ENCODE results near the gene ERGIC1. TPM values are rescaled to one million over a fixed set of nuclear protein-coding genes. Genes with fewer than 3 reads are reported as not detected.
"Not testable (repeated sequence)": the region's sequence is repeated elsewhere in the genome, so short reads cannot be mapped to it uniquely, and the experiment has no call there.

The ERGIC1 gene
- total RNA-seq, 1 donor from 2014 or later: 131 TPM

DNA sequence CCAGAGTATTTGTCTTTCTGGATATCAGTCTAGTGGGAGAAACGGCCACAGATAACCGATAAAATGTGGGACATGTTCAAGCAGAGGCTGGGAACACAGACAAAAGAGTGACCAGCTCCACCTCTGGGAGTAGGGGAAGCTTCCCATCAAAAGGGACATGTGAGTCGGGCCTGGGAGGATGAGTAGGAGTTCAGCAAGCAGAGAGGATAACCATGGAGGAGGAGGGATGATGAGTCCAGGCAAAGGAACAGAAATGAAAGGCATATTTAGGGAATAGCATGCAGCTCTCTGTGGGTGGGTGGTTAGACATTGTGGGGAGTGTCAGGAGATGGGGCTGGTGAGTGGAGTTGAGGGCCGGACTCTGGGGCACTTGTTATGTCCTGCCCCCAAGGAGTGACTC is 61.5 kb downstream of the ERGIC1 start:
- peak overlapping the region; percentile 35 for H3K4me3 Mint-ChIP-seq (ENCODE audit: unreplicated experiment)
- H3K9me3 ChIP-seq (ENCODE audit: insufficient read depth, low read depth, low read length): no peaks in the 10 kb centered on the region
- H2AFZ ChIP-seq (ENCODE audit: low read depth, low read length): no peak overlapping the region
- peaks cover 46% of the 10 kb centered on the region for H3K4me1 ChIP-seq (ENCODE audit: insufficient read depth, low read length)
- TF ChIP-seq CTCF (IDR thresholded peaks at IDR 0.05; ENCODE audit: insufficient read depth, low read depth, low read length): no peak
- no peak for TF ChIP-seq EZH2 (IDR thresholded peaks at IDR 0.05; ENCODE audit: insufficient read depth, low read length)
- FAIRE-seq: no peak
- H3K36me3 Mint-ChIP-seq (ENCODE audit: low read depth, unreplicated experiment): peaks cover 13% of the 10 kb centered on the region
- H3K27me3 ChIP-seq (ENCODE audit: insufficient read depth, low read length): no peaks in the 10 kb centered on the region
- H4K20me1 ChIP-seq (ENCODE audit: insufficient read depth, low read length): no peaks in the 10 kb centered on the region
- no peak overlapping the region for H3K9ac ChIP-seq (ENCODE audit: low read length)
- H3K27ac ChIP-seq (ENCODE audit: low read depth, low read length): no peak overlapping the region
- peaks cover 39% of the 10 kb centered on the region for H3K4me1 Mint-ChIP-seq (ENCODE audit: low read depth, unreplicated experiment)
- H3K9me3 Mint-ChIP-seq (ENCODE audit: unreplicated experiment): no peaks in the 10 kb centered on the region
- no peaks in the 10 kb centered on the region for H3K27me3 Mint-ChIP-seq (ENCODE audit: low read depth, unreplicated experiment)
- no peak for DNase-seq (ENCODE audit: low read depth)
- H3K36me3 ChIP-seq (ENCODE audit: insufficient read depth, low read length): peaks cover 4% of the 10 kb centered on the region
- H3K27ac Mint-ChIP-seq (ENCODE audit: unreplicated experiment): peak overlapping the region; percentile 88
- H3K4me3 ChIP-seq (ENCODE audit: insufficient read depth, low read depth, low read length): no peak overlapping the region
- peaks cover 22% of the 10 kb centered on the region for H3K79me2 ChIP-seq (ENCODE audit: insufficient read depth, low read length)
- no peak overlapping the region for H3K4me2 ChIP-seq (ENCODE audit: low read length)

- no peak for FAIRE-seq
- Histone ChIP-seq H3K79me2 (ENCODE audit: insufficient read depth, low read length) (peaks cover 22% of the 10 kb centered on the region), H3K36me3 (ENCODE audit: insufficient read depth, low read length) (peaks cover 4% of the 10 kb centered on the region), H3K27me3 (ENCODE audit: insufficient read depth, low read length) (no peaks in the 10 kb centered on the region), H3K4me1 (ENCODE audit: insufficient read depth, low read length) (peaks cover 55% of the 10 kb centered on the region), H4K20me1 (ENCODE audit: insufficient read depth, low read length) (no peaks in the 10 kb centered on the region), H2AFZ (ENCODE audit: low read depth, low read length) (no peak overlapping the region), H3K4me3 (ENCODE audit: insufficient read depth, low read depth, low read length) (no peak overlapping the region), H3K9me3 (ENCODE audit: insufficient read depth, low read depth, low read length) (no peaks in the 10 kb centered on the region), H3K9ac (ENCODE audit: low read length) (peak overlapping the region; percentile 90), H3K4me2 (ENCODE audit: low read length) (no peak overlapping the region), H3K27ac (ENCODE audit: low read depth, low read length) (peak overlapping the region; percentile 100)
- DNase-seq (ENCODE audit: low read depth): no peak
- no peak for TF ChIP-seq EZH2 (IDR thresholded peaks at IDR 0.05; ENCODE audit: insufficient read depth, low read length)
- no peak for TF ChIP-seq CTCF (IDR thresholded peaks at IDR 0.05; ENCODE audit: insufficient read depth, low read depth, low read length)
- Mint-ChIP-seq H3K4me3 (ENCODE audit: unreplicated experiment) (peak overlapping the region; percentile 40), H3K9me3 (ENCODE audit: unreplicated experiment) (no peaks in the 10 kb centered on the region), H3K36me3 (ENCODE audit: low read depth, unreplicated experiment) (peaks cover 16% of the 10 kb centered on the region), H3K27me3 (ENCODE audit: low read depth, unreplicated experiment) (no peaks in the 10 kb centered on the region), H3K27ac (ENCODE audit: unreplicated experiment) (peak overlapping the region; percentile 99), H3K4me1 (ENCODE audit: low read depth, unreplicated experiment) (peaks cover 45% of the 10 kb centered on the region)
These were observed 62.4 kb downstream of the ERGIC1 start for GRCh38 chr5:172896465-172896864.

GRCh38 chr5:172897067-172897466 is 63.0 kb downstream of the ERGIC1 start:
- not testable (repeated sequence) for H3K27me3 Mint-ChIP-seq (ENCODE audit: low read depth, unreplicated experiment); FAIRE-seq; H3K36me3 ChIP-seq (ENCODE audit: insufficient read depth, low read length); H3K9me3 Mint-ChIP-seq (ENCODE audit: unreplicated experiment); H2AFZ ChIP-seq (ENCODE audit: low read depth, low read length); H3K27me3 ChIP-seq (ENCODE audit: insufficient read depth, low read length); H3K9me3 ChIP-seq (ENCODE audit: insufficient read depth, low read depth, low read length); H4K20me1 ChIP-seq (ENCODE audit: insufficient read depth, low read length); H3K4me3 ChIP-seq (ENCODE audit: insufficient read depth, low read depth, low read length); DNase-seq (ENCODE audit: low read depth); H3K4me3 Mint-ChIP-seq (ENCODE audit: unreplicated experiment)
- peak overlapping the region; percentile 99 for H3K27ac Mint-ChIP-seq (ENCODE audit: unreplicated experiment)
- peak overlapping the region; percentile 74 for H3K4me2 ChIP-seq (ENCODE audit: low read length)
- H3K79me2 ChIP-seq (ENCODE audit: insufficient read depth, low read length): peaks cover 26% of the 10 kb centered on the region
- peak overlapping the region; percentile 100 for H3K27ac ChIP-seq (ENCODE audit: low read depth, low read length)
- peaks cover 60% of the 10 kb centered on the region for H3K4me1 ChIP-seq (ENCODE audit: insufficient read depth, low read length)
- peak overlapping the region; percentile 90 for H3K9ac ChIP-seq (ENCODE audit: low read length)
- H3K36me3 Mint-ChIP-seq (ENCODE audit: low read depth, unreplicated experiment): peaks cover 16% of the 10 kb centered on the region
- peaks cover 41% of the 10 kb centered on the region for H3K4me1 Mint-ChIP-seq (ENCODE audit: low read depth, unreplicated experiment)

Measured in astrocyte (in vitro differentiated cells and primary cell).